Right cardiac atrium (tissue), 5 donors: ENCODE data around the gene TRPV4. TPM values are rescaled to one million over a fixed set of nuclear protein-coding genes. Genes with fewer than 3 reads are reported as not detected.

Experiments
- ATAC-seq, 2 donors: fragments of 200-7000 bp; cut with Tn5 transposase; one replicate each; pipeline versions ENCODE4 v1.8.0 to v1.9.1; 2020; ENCODE audit warnings: moderate library complexity in 2 of 2, mild to moderate bottlenecking in 1 of 2
- DNase-seq, 3 donors: peaks; one replicate each; pipeline ENCODE4 v3.0.0-alpha.2; 2020
- H3K27ac ChIP-seq: one replicate; pipeline ENCODE4 v1.5.1; 2013; ENCODE audit warnings: mild to moderate bottlenecking, low read length, control low read depth, moderate library complexity
- H3K27me3 ChIP-seq: one replicate; pipeline ENCODE4 v1.6.1; 2013; ENCODE audit not compliant: control insufficient read depth, insufficient read depth
- H3K4me1 ChIP-seq: one replicate; pipeline ENCODE4 v1.6.1; 2013; ENCODE audit warnings: low read length; ENCODE audit not compliant: control insufficient read depth, insufficient read depth
- H3K4me3 ChIP-seq: one replicate; pipeline ENCODE4 v1.5.1; 2013; ENCODE audit warnings: low read length, control low read depth
- H3K9me3 ChIP-seq: one replicate; pipeline ENCODE4 v1.6.1; 2013; ENCODE audit warnings: low read length; ENCODE audit not compliant: control insufficient read depth
- WGBS: extraction: QIAGEN DNeasy Blood & Tissue Kit; methylation state at CpG from one replicate; pipeline ENCODE4 v1.1.7; 2013; 5-methylcytosine and 5-hydroxymethylcytosine counted together
- intact Hi-C, 4 donors: fragments of 100-400 bp; cut with DNase I; formaldehyde crosslinking; loops; one replicate each; pipeline versions ENCODE4 v1.11.0 to v1.14.0; 2022 to 2023
- microRNA-seq, 2 donors: library from miRNA; unstranded; fragments of <30 nt; microRNA quantifications; one replicate each; pipeline ENCODE4 v1.2.0, GENCODE V29; 2020 to 2021
- polyA plus RNA-seq: library from polyadenylated mRNA; stranded (reverse); fragments of 200-250 nt; gene quantifications from one replicate; pipeline ENCODE4 v1.2.3, GENCODE V29; 2013
- total RNA-seq, 4 donors: library from RNA; stranded (reverse); fragmentation: NEBNext Ultra II Directional; extraction: Animal tissue kit (Norgen Biotek cat#: 25700); gene quantifications; one replicate each; pipeline ENCODE4 v1.2.1, GENCODE V29; 2021
- donor health status: healthy with polysubstance abuse.
- donor health status: DM: no; HTN: yes; CAD: no.
- donor health status: DM: no; HTN: no; CAD: no.
- donor health status: DM: no; HTN: yes; CAD: no; lungs with severe emphysema.
- donor health status: DM: yes; HTN: yes; CAD: no.

Gene TRPV4
- total and polyA plus RNA-seq, 5 donors: 0.57 to 1.4 (median 1.1) TPM

GRCh38 chr12:109735825-109736551 is 97.2 kb downstream of the TRPV4 start:
- DNase-seq (peak in 2 of 3 donors; percentile 62 to 66), ATAC-seq (peak in 1 of 2 donors; percentile 39)

GRCh38 chr12:109735051-109735521 is 98.1 kb downstream of the TRPV4 start:
- H3K27me3 ChIP-seq: no peaks in the 10 kb centered on the region
- H3K27ac ChIP-seq: no peak overlapping the region
- 54% methylated on average over 12 of the region's 12 CpGs for WGBS
- no peaks in the 10 kb centered on the region for H3K9me3 ChIP-seq
- H3K4me1 ChIP-seq: peaks cover 10% of the 10 kb centered on the region
- intact Hi-C loops: no loop called here
- peak in 1 of 3 donors; percentile 19 for DNase-seq
- no peak overlapping the region for H3K4me3 ChIP-seq
- no peak for ATAC-seq

More at GRCh38 chr12:109735825-109736551, 97.2 kb downstream of the TRPV4 start:
- no peaks in the 10 kb centered on the region for H3K27me3 ChIP-seq
- H3K9me3 ChIP-seq: no peaks in the 10 kb centered on the region
- H3K27ac ChIP-seq: no peak overlapping the region
- WGBS: 56% methylated on average over 9 of the region's 9 CpGs
- intact Hi-C loops: no loop called here
- H3K4me1 ChIP-seq: peaks cover 15% of the 10 kb centered on the region
- no peak overlapping the region for H3K4me3 ChIP-seq

GRCh38 chr12:109734219-109735000 is 98.8 kb downstream of the TRPV4 start:
- Histone ChIP-seq H3K4me3 (no peak overlapping the region), H3K27ac (no peak overlapping the region), H3K27me3 (no peaks in the 10 kb centered on the region), H3K9me3 (no peaks in the 10 kb centered on the region), H3K4me1 (peaks cover 4% of the 10 kb centered on the region)
- 36% methylated on average over 22 of the region's 22 CpGs for WGBS
- ATAC-seq: peak in 1 of 2 donors; percentile 35
- intact Hi-C loops: no loop called here
- DNase-seq: peak in 1 of 3 donors; percentile 19

Small RNAs within 50 kb of the gene (microRNA-seq; reads per million reads assigned to microRNA genes)
- gene MIR4497: 0 reads per million in 2 donors

Other genes starting within 250 kb of the TRPV4 start
- 10 to 100 TPM in 2 of 4 donors, 1 to 10 TPM in 2; 9.3 to 16.4 (median 10.0) TPM for gene FAM222A, start 119.6 kb downstream of the TRPV4 start, total RNA-seq
- gene FAM222A, start 119.6 kb downstream of the TRPV4 start, polyA plus RNA-seq: 14.8 TPM
- 10 to 100 TPM; 20.5 to 26.8 (median 22.3) TPM for gene GLTP, start 47.1 kb upstream of the TRPV4 start, total RNA-seq
- gene GLTP, start 47.1 kb upstream of the TRPV4 start, polyA plus RNA-seq: 20.7 TPM
- 10 to 100 TPM in 3 of 4 donors, 1 to 10 TPM in 1; 7.1 to 13.5 (median 10.3) TPM for gene TCHP, start 66.9 kb upstream of the TRPV4 start, total RNA-seq
- gene TCHP, start 66.9 kb upstream of the TRPV4 start, polyA plus RNA-seq: 10.1 TPM
- gene GIT2, start 163.0 kb upstream of the TRPV4 start, total RNA-seq: 10 to 100 TPM; 31.7 to 44.6 (median 35.8) TPM
- gene GIT2, start 163.0 kb upstream of the TRPV4 start, polyA plus RNA-seq: 17.9 TPM
- 10 to 100 TPM; 20.5 to 24.7 (median 21.1) TPM for gene ANKRD13A, start 166.0 kb upstream of the TRPV4 start, total RNA-seq
- 9.6 TPM for gene ANKRD13A, start 166.0 kb upstream of the TRPV4 start, polyA plus RNA-seq
- 1 to 10 TPM; 5.7 to 6.8 (median 6.7) TPM for gene C12orf76, start 215.1 kb upstream of the TRPV4 start, total RNA-seq
- 7.0 TPM for gene C12orf76, start 215.1 kb upstream of the TRPV4 start, polyA plus RNA-seq